22Rv1 (cell line): ENCODE data around the gene PEAK1.

Experiments
- CTCF ChIP-seq: fragments of 450-650 bp; IDR thresholded peaks from 2 replicates; pipeline ENCODE4 v1.5.1; 2017; ENCODE audit warnings: mild to moderate bottlenecking
- ZFX ChIP-seq: fragments of 450-650 bp; IDR thresholded peaks from 2 replicates; pipeline ENCODE4 v1.6.1; 2017; ENCODE audit warnings: antibody characterized with exemption, borderline replicate concordance

GRCh38 chr15:77181305-77182074 is 238.4 kb downstream of the PEAK1 start:
- TF ChIP-seq CTCF = no peak
- TF ChIP-seq ZFX = no peak
